SK-N-MC (cell line): Measurements from ENCODE around the gene PLXNC1.

Source experiments
- EZH2 ChIP-seq: fragments of 200-600 bp; sonication (generic); IDR thresholded peaks from one replicate; pipeline ENCODE4 v1.6.1; 2017; ENCODE audit warnings: antibody characterized with exemption
- POLR2AphosphoS5 ChIP-seq: IDR thresholded peaks from 2 replicates; pipeline ENCODE4 v1.6.1; 2012; ENCODE audit warnings: mild to moderate bottlenecking, low read depth, low read length, borderline replicate concordance

- TF ChIP-seq POLR2AphosphoS5, result no peak
- no peak for TF ChIP-seq EZH2
Measured at GRCh38 chr12:94239332-94239993, 91.1 kb downstream of the PLXNC1 start.
